Measurements from ENCODE around the gene PRR23E.

GRCh38 chr3:127204841-127205582, 12.1 kb downstream of the PRR23E start:
- TF ChIP-seq CTCF (IDR thresholded peaks at IDR 0.05; ENCODE audit: insufficient read depth, low read length) (no peak), POLR2AphosphoS5 (IDR thresholded peaks at IDR 0.05; ENCODE audit: low read depth) (no peak), REST (IDR thresholded peaks at IDR 0.05; ENCODE audit: insufficient replicate concordance, low read depth) (no peak), GABPA (IDR thresholded peaks at IDR 0.05; ENCODE audit: low read depth) (no peak), SPI1 (IDR thresholded peaks at IDR 0.05; ENCODE audit: borderline replicate concordance, low read depth) (no peak)
